Sigmoid colon (tissue), 4 donors: ENCODE results near the gene GTF3A.

Experiments
- POLR2A ChIP-seq, 2 donors: fragments of 450-650 bp; IDR thresholded peaks; one replicate each; pipeline ENCODE4 v1.6.1; 2016; ENCODE audit warnings: antibody characterized with exemption in 2 of 2, mild to moderate bottlenecking in 2 of 2, moderate library complexity in 2 of 2
- POLR2AphosphoS5 ChIP-seq, 4 donors: sonication (generic); formaldehyde crosslinking; IDR thresholded peaks; one replicate each; pipeline ENCODE4 v1.6.1; 2017; ENCODE audit warnings: antibody characterized with exemption in 4 of 4
- TF ChIP-seq, protein P1 (sequence below), 4 experiments: fragments of 450-650 bp in 3 of 4; fragments of 200-600 bp in 1 of 4; IDR thresholded peaks; one replicate each; pipeline ENCODE4 v1.5.1; 2016 to 2019; ENCODE audit warnings: antibody characterized with exemption in 4 of 4, mild to moderate bottlenecking in 3 of 4, moderate library complexity in 2 of 4

DNA sequence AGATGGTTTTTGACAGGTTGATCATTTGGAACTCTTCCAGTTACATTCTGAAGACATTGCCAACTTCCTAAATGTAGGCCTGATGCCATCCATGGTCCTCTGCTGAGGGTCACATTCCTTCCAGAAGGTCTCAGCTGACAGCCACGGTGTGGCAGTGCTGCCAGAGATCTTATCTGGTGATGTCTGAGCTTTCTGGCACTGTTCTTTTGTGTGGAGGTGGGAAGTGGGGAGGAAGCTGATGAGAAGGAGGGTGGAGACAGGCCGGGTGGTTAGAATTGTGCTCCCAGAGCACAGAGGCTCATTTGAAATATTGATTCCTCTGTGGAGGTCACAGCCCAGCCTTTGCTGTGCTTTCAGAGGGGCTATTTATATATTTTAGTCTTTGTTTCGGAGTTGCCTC lies 42.1 kb downstream of the GTF3A start:
- TF ChIP-seq, protein P1, sequence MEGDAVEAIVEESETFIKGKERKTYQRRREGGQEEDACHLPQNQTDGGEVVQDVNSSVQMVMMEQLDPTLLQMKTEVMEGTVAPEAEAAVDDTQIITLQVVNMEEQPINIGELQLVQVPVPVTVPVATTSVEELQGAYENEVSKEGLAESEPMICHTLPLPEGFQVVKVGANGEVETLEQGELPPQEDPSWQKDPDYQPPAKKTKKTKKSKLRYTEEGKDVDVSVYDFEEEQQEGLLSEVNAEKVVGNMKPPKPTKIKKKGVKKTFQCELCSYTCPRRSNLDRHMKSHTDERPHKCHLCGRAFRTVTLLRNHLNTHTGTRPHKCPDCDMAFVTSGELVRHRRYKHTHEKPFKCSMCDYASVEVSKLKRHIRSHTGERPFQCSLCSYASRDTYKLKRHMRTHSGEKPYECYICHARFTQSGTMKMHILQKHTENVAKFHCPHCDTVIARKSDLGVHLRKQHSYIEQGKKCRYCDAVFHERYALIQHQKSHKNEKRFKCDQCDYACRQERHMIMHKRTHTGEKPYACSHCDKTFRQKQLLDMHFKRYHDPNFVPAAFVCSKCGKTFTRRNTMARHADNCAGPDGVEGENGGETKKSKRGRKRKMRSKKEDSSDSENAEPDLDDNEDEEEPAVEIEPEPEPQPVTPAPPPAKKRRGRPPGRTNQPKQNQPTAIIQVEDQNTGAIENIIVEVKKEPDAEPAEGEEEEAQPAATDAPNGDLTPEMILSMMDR (IDR thresholded peaks at IDR 0.05), result no peak
- TF ChIP-seq POLR2A (IDR thresholded peaks at IDR 0.05) (no peak), POLR2AphosphoS5 (IDR thresholded peaks at IDR 0.05) (no peak)
